Ammon's horn (tissue), 1 donor: ENCODE measurements around the gene PRKG1.
"Not testable (repeated sequence)": the region's sequence is repeated elsewhere in the genome, so short reads cannot be mapped to it uniquely, and the experiment has no call there.

Source experiments
- DNase-seq: peaks from one replicate; pipeline ENCODE4 v3.0.0-alpha.2; 2016; ENCODE audit warnings: low spot score

Gene PRKG1

GRCh38 chr10:52007091-52007490 lies 932.8 kb downstream of the PRKG1 start:
- DNase-seq: no peak

- no peak for DNase-seq
Observed at GRCh38 chr10:52011118-52011517, 936.8 kb downstream of the PRKG1 start.

GRCh38 chr10:52019077-52019555 lies 944.8 kb downstream of the PRKG1 start:
- DNase-seq: no peak

- no peak for DNase-seq
Observed at GRCh38 chr10:52019656-52020055, 945.4 kb downstream of the PRKG1 start.

DNA sequence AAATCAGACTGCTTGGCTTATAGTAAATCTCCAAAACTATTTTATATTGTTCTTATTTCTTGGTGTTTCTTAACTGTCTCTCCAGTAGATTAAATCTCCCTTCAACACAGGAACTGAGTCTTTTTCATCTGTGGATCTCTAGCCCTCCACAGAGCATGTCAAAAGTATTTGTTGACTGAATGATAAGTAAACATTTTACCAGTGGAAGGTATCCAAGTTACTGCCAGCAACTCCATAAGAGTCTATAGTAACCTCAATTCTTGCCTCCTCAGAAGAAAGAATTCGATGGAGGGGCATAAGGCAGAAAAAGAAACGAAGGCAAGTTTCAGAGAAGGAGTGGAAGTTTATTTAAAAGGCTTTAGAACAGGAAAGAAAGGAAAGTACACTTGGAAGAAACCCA lies 945.9 kb downstream of the PRKG1 start:
- DNase-seq: no peak

- DNase-seq: no peak
Observed at GRCh38 chr10:52020702-52021101, 946.4 kb downstream of the PRKG1 start.

- DNase-seq: no peak
Observed at GRCh38 chr10:52027055-52027705, 952.9 kb downstream of the PRKG1 start.

DNA sequence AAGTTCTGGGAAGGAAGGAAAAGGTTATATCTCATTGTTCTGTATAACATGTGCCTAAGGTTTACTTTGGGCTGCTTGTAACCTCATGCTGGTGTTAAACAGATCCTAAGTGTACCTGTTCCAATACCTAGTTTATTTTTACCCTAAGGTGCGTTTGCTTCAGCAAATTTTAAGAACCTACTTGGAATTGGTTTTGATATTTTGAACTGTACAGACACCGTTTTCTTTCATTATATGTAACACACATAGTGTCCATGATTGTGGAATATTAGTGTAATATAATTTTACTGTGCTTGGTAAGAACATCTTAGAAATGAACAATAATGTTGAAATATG lies 954.2 kb downstream of the PRKG1 start:
- DNase-seq: no peak

- no peak for DNase-seq
Observed at GRCh38 chr10:52029628-52030027, 955.3 kb downstream of the PRKG1 start.

DNA sequence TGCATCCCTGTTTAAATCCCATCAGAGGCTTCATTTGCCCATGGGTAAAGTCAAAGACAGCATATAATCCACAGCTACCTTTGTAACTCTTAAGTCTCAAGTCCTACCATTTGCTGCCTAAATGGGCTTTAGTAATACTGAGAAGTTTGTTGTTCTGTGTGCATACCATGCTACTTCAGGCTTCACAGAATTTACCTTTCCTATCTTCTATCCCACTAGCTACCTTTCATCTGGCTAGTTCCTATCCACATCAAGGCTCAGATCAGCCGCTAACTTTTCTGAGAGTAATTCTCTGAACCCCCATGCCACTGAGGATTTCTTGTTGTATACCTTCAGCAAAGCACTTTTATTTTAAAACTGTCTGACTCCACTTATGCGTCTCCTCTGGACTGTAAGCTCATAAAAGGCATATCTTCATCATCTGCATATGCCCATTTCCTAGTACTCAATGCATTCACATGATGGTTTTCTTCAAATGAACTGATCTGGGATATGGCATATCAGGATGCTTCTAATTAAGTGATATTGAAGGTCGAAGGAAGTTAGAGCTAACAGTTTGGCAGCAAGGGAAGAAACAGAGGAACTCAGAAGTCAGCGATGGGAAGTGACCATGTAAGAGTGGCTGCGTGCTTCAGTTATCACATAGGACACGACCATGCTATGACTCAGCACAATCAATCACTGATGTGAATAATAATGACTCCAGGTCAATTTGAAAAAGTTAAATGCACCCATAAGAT lies 955.9 kb downstream of the PRKG1 start:
- no peak for DNase-seq

DNA sequence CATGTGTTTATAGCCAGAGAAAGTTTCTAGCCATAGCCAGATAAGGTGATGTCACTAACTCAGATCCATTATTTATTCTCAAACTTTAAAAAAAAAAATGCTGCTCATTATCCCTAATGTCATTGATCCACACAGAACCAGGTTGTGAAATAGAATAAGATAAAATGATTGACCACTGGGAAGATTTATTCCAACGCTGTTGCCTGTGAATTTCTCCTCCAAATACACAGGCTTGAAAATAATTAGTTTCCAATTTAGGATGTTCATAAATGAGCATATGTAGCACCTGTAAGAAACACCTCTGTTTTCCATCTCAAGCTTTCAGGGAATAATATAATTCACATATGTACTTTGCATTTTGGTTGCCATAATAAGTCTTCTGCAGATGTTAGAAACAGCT lies 956.7 kb downstream of the PRKG1 start:
- DNase-seq: no peak

DNA sequence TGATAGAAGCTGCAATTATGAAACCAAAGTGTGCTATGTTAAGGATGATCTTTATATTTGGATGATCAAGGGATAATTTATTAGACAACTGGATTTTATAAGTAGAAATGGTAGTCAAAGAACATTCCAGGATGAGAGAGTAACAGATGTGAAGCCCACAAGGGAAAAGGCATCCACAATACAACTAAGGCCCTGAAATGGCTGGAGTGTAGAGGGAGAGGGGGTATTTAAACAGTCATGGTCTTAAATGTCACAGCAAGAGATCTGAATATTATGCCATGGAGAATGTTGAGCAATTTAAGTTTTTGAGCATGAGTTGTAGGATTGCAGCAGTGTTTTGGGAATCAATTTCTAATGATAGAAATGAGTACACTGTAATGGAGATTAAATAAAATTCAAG lies 957.5 kb downstream of the PRKG1 start:
- no peak for DNase-seq

- no peak for DNase-seq
Observed at GRCh38 chr10:52032681-52033629, 958.7 kb downstream of the PRKG1 start.

GRCh38 chr10:52039002-52039793 lies 964.9 kb downstream of the PRKG1 start:
- DNase-seq: not testable (repeated sequence)

- DNase-seq: no peak
Observed at GRCh38 chr10:52040486-52040885, 966.2 kb downstream of the PRKG1 start.

DNA sequence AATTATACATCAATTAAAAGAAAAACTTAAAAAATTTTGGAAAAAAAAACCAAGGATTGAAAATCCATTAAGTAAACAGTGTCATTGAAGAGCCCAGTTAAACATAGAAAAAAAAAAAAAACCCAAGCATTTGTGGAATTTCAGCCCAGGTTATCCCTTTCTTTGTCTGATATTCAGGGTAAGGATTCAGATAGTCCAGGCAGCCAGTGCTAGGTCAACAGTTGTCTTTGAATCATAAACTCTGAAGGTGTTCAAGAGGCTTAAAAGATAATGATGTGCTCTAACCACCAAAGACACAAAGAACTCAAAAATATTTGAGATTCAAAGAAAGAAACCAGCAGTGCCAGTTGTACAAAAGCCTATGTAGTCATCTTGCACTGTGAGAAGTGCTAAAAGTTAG lies 969.5 kb downstream of the PRKG1 start:
- no peak for DNase-seq

- DNase-seq: no peak
Observed at GRCh38 chr10:52048051-52048450, 973.8 kb downstream of the PRKG1 start.

DNA sequence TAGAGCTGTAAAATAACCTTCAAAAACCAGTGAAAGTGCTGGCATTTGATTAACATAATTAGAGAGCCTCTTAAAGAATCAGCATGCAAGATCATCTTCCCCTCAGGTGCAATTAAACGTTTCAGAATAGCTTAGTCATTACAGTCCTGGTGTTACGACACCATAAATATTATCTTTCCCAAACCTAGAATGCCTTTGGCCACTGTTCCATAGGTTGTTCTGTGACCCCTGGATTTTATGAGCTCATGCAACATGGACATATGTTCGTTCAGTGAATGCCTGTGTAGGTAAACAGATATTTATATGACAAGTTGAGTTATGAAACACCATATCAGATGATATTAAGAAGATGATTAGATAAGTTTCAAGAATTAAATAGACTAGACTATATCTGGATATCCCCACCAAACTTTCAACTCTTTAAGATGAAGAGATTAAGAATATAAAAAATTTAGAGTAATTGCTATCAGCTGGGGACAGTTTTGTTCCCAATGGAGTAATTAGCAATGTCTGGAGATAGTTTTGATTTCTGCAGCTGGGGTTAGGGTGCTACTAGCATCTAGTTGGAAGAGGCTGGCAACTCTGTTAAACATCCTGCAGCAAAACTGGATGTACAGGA lies 976.3 kb downstream of the PRKG1 start:
- DNase-seq: no peak

GRCh38 chr10:52053497-52053896 lies 979.2 kb downstream of the PRKG1 start:
- no peak for DNase-seq

- no peak for DNase-seq
Observed at GRCh38 chr10:52056291-52056690, 982.0 kb downstream of the PRKG1 start.

DNA sequence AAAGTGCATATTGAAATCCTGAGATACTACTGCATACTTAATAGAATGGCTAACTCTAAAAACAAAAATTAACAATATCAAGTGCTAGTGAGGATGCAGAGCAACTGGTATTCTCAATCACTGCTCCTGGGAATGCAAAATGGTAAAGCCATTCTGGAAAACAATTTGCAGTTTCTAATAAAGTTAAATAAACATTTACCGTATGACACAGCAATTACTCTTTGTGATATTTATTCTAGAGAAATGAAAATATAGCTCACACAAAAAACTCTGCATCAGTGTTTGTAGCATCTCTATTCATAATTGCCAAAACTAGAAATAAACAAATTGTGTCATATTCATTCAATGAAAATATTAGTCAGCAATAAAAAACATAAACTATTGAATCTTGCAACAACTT lies 984.8 kb downstream of the PRKG1 start:
- DNase-seq: no peak
